Measurements from ENCODE around the gene VEPH1. TPM values are rescaled to one million over a fixed set of nuclear protein-coding genes. Genes with fewer than 3 reads are reported as not detected.

The VEPH1 gene
- polyA plus RNA-seq, 1 of the 3 experiments (the other 2 are of a cell fraction) = 6.0 TPM

- no peak overlapping the region for H2AFZ ChIP-seq (ENCODE audit: low read depth)
These were observed 32.5 kb upstream of the VEPH1 start for GRCh38 chr3:157535667-157536066.

GRCh38 chr3:157534725-157535161, 31.5 kb upstream of the VEPH1 start:
- no peaks in the 10 kb centered on the region for H3K9me2 ChIP-seq
- ChIA-PET CTCF (interaction anchor here (2.5 to 7.4 kb wide), 3 partner anchors 8 to 997 kb away, joined by 7 to 113 read pairs (median 73); no protein-coding TSS in a partner anchor), POLR2A (no interaction called here)
- no peak for DNase-seq
- no peaks in the 10 kb centered on the region for H3K9me3 ChIP-seq
- H2AFZ ChIP-seq (ENCODE audit: low read depth) = no peak overlapping the region
- H3K79me2 ChIP-seq (ENCODE audit: insufficient read depth) = peaks cover 15% of the 10 kb centered on the region
- WGBS (ENCODE audit: low lambda C conversion rate) = 91% methylated on average over 2 of the region's 2 CpGs
- H3K4me3 ChIP-seq (ENCODE audit: low read depth in 2 of 2, low read length in 1 of 2) = no peak overlapping the region
- H3K27me3 ChIP-seq (ENCODE audit: insufficient read depth) = no peaks in the 10 kb centered on the region
- H3F3A ChIP-seq (replicated peaks; ENCODE audit: insufficient read depth) = peaks cover 41% of the 10 kb centered on the region
- no peaks in the 10 kb centered on the region for H3K36me3 ChIP-seq (replicated peaks in 1 of 2; ENCODE audit: control insufficient read depth in 1 of 2, insufficient read depth in 2 of 2, low read length in 1 of 2)
- H3K27ac ChIP-seq (ENCODE audit: low read depth in 2 of 2, low read length in 1 of 2) = no peak overlapping the region
- no peak overlapping the region for H3K4me2 ChIP-seq
- H4K20me1 ChIP-seq (ENCODE audit: insufficient read depth) = no peaks in the 10 kb centered on the region
- peaks cover 0 to 20% of the 10 kb centered on the region in 2 experiments; a peak in 2 of 4 replicates for H3K4me1 ChIP-seq (ENCODE audit: control insufficient read depth in 1 of 2, insufficient read depth in 2 of 2, low read depth in 1 of 2, low read length in 1 of 2)
- no peak overlapping the region for H3K9ac ChIP-seq
- TF ChIP-seq IRF3 (IDR thresholded peaks at IDR 0.05; ENCODE audit: low read depth, low read length) = no peak
- TF ChIP-seq MEF2A (IDR thresholded peaks at IDR 0.05; ENCODE audit: borderline replicate concordance, low read depth) = no peak
- TF ChIP-seq, protein P1, sequence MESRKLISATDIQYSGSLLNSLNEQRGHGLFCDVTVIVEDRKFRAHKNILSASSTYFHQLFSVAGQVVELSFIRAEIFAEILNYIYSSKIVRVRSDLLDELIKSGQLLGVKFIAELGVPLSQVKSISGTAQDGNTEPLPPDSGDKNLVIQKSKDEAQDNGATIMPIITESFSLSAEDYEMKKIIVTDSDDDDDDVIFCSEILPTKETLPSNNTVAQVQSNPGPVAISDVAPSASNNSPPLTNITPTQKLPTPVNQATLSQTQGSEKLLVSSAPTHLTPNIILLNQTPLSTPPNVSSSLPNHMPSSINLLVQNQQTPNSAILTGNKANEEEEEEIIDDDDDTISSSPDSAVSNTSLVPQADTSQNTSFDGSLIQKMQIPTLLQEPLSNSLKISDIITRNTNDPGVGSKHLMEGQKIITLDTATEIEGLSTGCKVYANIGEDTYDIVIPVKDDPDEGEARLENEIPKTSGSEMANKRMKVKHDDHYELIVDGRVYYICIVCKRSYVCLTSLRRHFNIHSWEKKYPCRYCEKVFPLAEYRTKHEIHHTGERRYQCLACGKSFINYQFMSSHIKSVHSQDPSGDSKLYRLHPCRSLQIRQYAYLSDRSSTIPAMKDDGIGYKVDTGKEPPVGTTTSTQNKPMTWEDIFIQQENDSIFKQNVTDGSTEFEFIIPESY (IDR thresholded peaks at IDR 0.05; ENCODE audit: borderline replicate concordance, low read depth) = no peak
- no peak for TF ChIP-seq RAD21 (IDR thresholded peaks at IDR 0.05; ENCODE audit: low read length)
- no peak for TF ChIP-seq YY1 (IDR thresholded peaks at IDR 0.05; ENCODE audit: low read depth)
- TF ChIP-seq, protein P2, sequence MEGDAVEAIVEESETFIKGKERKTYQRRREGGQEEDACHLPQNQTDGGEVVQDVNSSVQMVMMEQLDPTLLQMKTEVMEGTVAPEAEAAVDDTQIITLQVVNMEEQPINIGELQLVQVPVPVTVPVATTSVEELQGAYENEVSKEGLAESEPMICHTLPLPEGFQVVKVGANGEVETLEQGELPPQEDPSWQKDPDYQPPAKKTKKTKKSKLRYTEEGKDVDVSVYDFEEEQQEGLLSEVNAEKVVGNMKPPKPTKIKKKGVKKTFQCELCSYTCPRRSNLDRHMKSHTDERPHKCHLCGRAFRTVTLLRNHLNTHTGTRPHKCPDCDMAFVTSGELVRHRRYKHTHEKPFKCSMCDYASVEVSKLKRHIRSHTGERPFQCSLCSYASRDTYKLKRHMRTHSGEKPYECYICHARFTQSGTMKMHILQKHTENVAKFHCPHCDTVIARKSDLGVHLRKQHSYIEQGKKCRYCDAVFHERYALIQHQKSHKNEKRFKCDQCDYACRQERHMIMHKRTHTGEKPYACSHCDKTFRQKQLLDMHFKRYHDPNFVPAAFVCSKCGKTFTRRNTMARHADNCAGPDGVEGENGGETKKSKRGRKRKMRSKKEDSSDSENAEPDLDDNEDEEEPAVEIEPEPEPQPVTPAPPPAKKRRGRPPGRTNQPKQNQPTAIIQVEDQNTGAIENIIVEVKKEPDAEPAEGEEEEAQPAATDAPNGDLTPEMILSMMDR (IDR thresholded peaks at IDR 0.05) = no peak
- no peak for TF ChIP-seq TCF12 (IDR thresholded peaks at IDR 0.05)
- no peak for TF ChIP-seq TAF1 (IDR thresholded peaks at IDR 0.05; ENCODE audit: borderline replicate concordance, low read depth, low read length)
- no peak for TF ChIP-seq TEAD4 (IDR thresholded peaks at IDR 0.05; ENCODE audit: borderline replicate concordance, insufficient read depth)

More at GRCh38 chr3:157535667-157536066, 32.5 kb upstream of the VEPH1 start:
- Histone ChIP-seq H3K4me1 (ENCODE audit: control insufficient read depth in 1 of 2, insufficient read depth in 2 of 2, low read depth in 1 of 2, low read length in 1 of 2) (peaks cover 0 to 12% of the 10 kb centered on the region in 2 experiments; a peak in 2 of 4 replicates), H3K27ac (ENCODE audit: low read depth in 2 of 2, low read length in 1 of 2) (no peak overlapping the region), H3K4me3 (ENCODE audit: low read depth in 2 of 2, low read length in 1 of 2) (no peak overlapping the region), H3K9me2 (no peaks in the 10 kb centered on the region), H3K4me2 (no peak overlapping the region), H3F3A (replicated peaks; ENCODE audit: insufficient read depth) (peaks cover 32% of the 10 kb centered on the region), H3K27me3 (ENCODE audit: insufficient read depth) (no peaks in the 10 kb centered on the region), H4K20me1 (ENCODE audit: insufficient read depth) (no peaks in the 10 kb centered on the region), H3K79me2 (ENCODE audit: insufficient read depth) (peaks cover 6% of the 10 kb centered on the region; the same call in 1 of the 2 replicates), H3K9ac (no peak overlapping the region), H3K36me3 (replicated peaks in 1 of 2; ENCODE audit: control insufficient read depth in 1 of 2, insufficient read depth in 2 of 2, low read length in 1 of 2) (no peaks in the 10 kb centered on the region), H3K9me3 (no peaks in the 10 kb centered on the region)
- no peak for DNase-seq
- TF ChIP-seq RAD21 (IDR thresholded peaks at IDR 0.05; ENCODE audit: low read length) = no peak
- no peak for TF ChIP-seq GATA2 (CRISPR knock-in tag; IDR thresholded peaks at IDR 0.05)
- TF ChIP-seq GABPA (IDR thresholded peaks at IDR 0.05; ENCODE audit: low read depth) = no peak
- no peak for TF ChIP-seq ELF1 (IDR thresholded peaks at IDR 0.05)
- no peak for TF ChIP-seq PBX3 (IDR thresholded peaks at IDR 0.05)
- TF ChIP-seq FOSL2 (IDR thresholded peaks at IDR 0.05; ENCODE audit: borderline replicate concordance, low read depth) = no peak
- no peak for TF ChIP-seq NFIC (IDR thresholded peaks at IDR 0.05; ENCODE audit: borderline replicate concordance)
- no peak for TF ChIP-seq EP300 (IDR thresholded peaks at IDR 0.05; ENCODE audit: borderline replicate concordance in 1 of 2, low read depth in 1 of 2, low read length in 1 of 2)
- TF ChIP-seq SIN3A (IDR thresholded peaks at IDR 0.05; ENCODE audit: borderline replicate concordance, low read depth, low read length) = no peak
- TF ChIP-seq POLR2AphosphoS5 (IDR thresholded peaks at IDR 0.05; ENCODE audit: low read depth, low read length) = no peak
- no peak for TF ChIP-seq RFX5 (IDR thresholded peaks at IDR 0.05; ENCODE audit: low read length)
- TF ChIP-seq MEF2A (IDR thresholded peaks at IDR 0.05; ENCODE audit: borderline replicate concordance, low read depth) = no peak
- TF ChIP-seq RCOR1 (IDR thresholded peaks at IDR 0.05; ENCODE audit: low read length) = no peak
- TF ChIP-seq FOXM1 (IDR thresholded peaks at IDR 0.05; ENCODE audit: low read depth) = no peak
- no peak for TF ChIP-seq YY1 (IDR thresholded peaks at IDR 0.05; ENCODE audit: low read depth)
- TF ChIP-seq, protein P2 (IDR thresholded peaks at IDR 0.05) = no peak
- no peak for TF ChIP-seq TAF1 (IDR thresholded peaks at IDR 0.05; ENCODE audit: borderline replicate concordance, low read depth, low read length)
- no peak for TF ChIP-seq JUND (IDR thresholded peaks at IDR 0.05)
- CTCF ChIA-PET = interaction anchor here (0.6 to 7.4 kb wide), 4 partner anchors 38 to 1163 kb away, joined by 3 to 113 read pairs (median 5); no protein-coding TSS in a partner anchor
- 87% methylated on average over 3 of the region's 3 CpGs for WGBS (ENCODE audit: low lambda C conversion rate)
- POLR2A ChIA-PET = no interaction called here

Data from SK-N-SH (cell line).